ENCODE results near the gene TMC8. TPM values are rescaled to one million over a fixed set of nuclear protein-coding genes. Genes with fewer than 3 reads are reported as not detected.

TMC8 gene
- total RNA-seq, 4 donors from 2014 or later, result 1.2 to 40.8 (median 9.8) TPM

DNA sequence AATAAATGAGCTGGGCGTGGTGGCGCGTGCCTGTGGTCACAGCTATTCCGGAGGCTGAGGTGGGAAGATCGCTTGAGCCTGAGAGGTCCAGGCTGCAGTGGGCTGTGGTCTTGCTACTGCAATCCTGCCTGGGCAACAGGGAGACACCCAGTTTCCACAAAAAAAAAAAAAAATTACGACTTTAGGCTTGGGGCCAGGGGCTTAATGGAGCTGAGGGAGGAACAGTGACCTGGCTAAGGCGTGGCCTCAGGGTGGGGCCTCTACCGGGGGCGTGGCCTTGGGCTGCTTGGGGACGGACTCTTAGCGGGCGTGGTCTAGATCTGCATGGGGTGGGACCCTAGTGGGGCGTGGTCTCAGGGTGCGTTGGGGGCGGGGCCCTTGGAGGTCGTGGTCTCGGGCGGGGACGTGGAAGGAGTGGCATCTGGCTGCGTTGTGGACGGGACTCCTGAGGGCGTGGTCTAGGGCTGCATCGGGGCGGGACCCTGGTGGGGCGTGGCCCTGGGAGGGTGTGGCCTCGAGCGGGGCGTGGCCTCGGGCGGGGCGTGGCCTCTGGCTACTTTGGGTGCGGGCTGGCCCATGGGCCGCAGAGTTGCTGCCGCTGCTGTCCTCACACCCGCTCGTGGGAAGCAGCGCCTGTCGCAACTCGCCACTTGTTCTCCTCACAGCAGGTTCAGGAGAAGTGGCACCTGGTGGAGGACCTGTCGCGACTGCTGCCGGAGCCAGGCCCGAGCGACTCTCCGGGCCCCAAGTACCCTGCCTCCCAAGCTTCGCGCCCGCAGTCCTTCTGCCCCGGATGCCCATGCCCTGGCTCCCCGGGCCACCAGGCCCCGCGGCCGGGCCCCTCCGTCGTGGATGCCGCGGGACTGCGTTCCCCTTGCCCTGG lies 9.8 kb downstream of the TMC8 start:
- DNase-seq, result peak; percentile 98
- H3K4me1 ChIP-seq, result peaks cover 17 to 57% (median 41%) of the 10 kb centered on the region in 4 donors
- in situ Hi-C loops (cut with MboI; ENCODE audit: low pct_ligation_motif_present in 1 of 4, low pct_unique_long_range_greater_than_20kb in 1 of 4, low sequenced_read_pairs in 3 of 4), result no loop called here
- TF ChIP-seq POLR2A (IDR thresholded peaks at IDR 0.05), result peak; percentile 70
- TF ChIP-seq EP300 (IDR thresholded peaks at IDR 0.05; ENCODE audit: low read depth), result no peak
- TF ChIP-seq POLR2AphosphoS5 (IDR thresholded peaks at IDR 0.05), result peak; percentile 37 to 73 (median 64)
- TF ChIP-seq, protein P1, sequence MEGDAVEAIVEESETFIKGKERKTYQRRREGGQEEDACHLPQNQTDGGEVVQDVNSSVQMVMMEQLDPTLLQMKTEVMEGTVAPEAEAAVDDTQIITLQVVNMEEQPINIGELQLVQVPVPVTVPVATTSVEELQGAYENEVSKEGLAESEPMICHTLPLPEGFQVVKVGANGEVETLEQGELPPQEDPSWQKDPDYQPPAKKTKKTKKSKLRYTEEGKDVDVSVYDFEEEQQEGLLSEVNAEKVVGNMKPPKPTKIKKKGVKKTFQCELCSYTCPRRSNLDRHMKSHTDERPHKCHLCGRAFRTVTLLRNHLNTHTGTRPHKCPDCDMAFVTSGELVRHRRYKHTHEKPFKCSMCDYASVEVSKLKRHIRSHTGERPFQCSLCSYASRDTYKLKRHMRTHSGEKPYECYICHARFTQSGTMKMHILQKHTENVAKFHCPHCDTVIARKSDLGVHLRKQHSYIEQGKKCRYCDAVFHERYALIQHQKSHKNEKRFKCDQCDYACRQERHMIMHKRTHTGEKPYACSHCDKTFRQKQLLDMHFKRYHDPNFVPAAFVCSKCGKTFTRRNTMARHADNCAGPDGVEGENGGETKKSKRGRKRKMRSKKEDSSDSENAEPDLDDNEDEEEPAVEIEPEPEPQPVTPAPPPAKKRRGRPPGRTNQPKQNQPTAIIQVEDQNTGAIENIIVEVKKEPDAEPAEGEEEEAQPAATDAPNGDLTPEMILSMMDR (IDR thresholded peaks at IDR 0.05), result no peak
- H3K27me3 ChIP-seq, result no peaks in the 10 kb centered on the region
- H3K9me3 ChIP-seq, result no peaks in the 10 kb centered on the region
- intact Hi-C loops (cut with DNase I; ENCODE audit: low total_unique reads), result no loop called here
- H3K27ac ChIP-seq, result peak overlapping the region; percentile 51 to 79 (median 66)
- 27% methylated on average over 51 of the region's 58 CpGs; no CpG with 5 or more reads in 1 of the 2 donors for WGBS, 2 donors (ENCODE audit: low coverage in 1 of 2)
- H3K36me3 ChIP-seq, result no peaks in the 10 kb centered on the region
- peak overlapping the region in 1 of 4 donors; percentile 24 for H3K4me3 ChIP-seq

DNA sequence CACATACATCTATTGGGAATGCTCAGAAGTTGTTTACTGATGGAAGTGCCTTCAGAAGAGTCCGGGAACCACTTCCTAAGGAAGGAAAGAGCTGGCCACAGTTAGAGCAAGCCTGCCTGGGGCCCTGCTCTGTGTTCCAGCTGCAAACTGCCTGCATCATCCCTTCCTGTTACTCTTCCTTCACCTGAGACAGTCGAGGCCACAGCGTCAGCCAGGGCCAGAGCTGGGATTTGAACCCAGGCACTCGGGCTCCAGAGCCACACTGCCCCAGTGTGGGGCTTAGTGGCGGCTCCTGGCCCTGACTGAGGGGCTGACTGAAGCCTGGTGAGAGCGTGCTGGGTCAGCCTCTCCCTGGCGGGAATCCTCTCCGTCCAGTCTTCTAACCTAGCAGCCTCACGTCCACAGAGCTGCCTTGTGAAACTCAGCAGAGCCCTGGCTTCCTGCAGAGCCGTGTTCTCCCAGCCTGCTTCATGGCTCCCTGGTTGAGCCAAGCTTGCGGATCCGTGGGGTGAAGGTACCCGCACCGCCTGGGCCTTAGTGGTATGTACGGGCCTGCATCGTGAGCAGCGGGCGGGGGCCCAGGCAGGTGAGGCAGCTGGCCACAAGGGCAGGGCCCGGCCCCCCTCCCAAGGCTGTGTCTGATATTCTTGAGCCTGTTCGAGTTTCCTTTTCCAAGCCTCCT lies 11.0 kb downstream of the TMC8 start:
- WGBS, 2 donors (ENCODE audit: low coverage in 1 of 2), result 75% methylated on average over 18 of the region's 20 CpGs; no CpG with 5 or more reads in 1 of the 2 donors

DNA sequence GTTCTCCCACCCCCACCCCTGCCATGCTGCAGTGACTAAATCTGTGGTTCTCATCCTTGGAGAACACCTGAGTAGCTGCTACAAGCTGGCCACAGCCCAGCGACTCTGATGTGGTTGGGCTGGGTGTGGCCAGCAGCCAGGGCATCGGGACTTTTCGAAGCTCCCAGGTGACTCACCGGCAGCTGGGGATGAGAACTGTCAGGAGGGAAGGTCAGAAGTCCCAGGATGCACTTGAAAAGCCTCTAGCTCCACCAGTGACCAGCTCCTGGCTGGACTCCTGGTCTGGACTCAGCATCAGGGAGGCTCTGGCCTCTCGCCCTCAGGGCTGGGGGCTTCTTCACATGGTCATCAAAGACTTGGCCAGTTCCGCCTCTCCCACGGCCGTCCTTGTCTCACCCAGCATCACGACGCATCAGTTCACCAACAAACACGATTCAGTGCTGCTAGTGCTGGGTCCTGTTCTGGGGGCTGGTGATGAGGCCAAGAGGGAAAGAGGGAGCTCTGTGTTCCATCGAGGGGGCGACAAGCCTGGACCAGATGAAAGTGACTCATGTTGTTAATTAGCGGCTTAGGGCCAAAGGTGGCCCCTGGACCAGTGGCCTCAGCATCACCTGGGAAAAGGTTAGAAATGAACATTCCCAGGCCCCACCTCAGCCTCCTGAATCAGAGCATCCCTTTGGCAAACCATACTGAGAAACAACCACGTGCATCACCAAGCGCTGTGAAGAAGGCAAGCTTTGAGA lies 11.7 kb downstream of the TMC8 start:
- in situ Hi-C loops (cut with MboI; ENCODE audit: low pct_ligation_motif_present in 1 of 4, low pct_unique_long_range_greater_than_20kb in 1 of 4, low sequenced_read_pairs in 3 of 4), result no loop called here
- peak; percentile 78 for DNase-seq
- 66% methylated on average over 16 of the region's 16 CpGs; no CpG with 5 or more reads in 1 of the 2 donors for WGBS, 2 donors (ENCODE audit: low coverage in 1 of 2)
- H3K4me3 ChIP-seq, result no peak overlapping the region
- TF ChIP-seq, protein P1 (IDR thresholded peaks at IDR 0.05), result no peak
- TF ChIP-seq EP300 (IDR thresholded peaks at IDR 0.05; ENCODE audit: low read depth), result no peak
- no peak for TF ChIP-seq POLR2A (IDR thresholded peaks at IDR 0.05)
- peak in 2 of 3 donors; percentile 15 to 20 for TF ChIP-seq POLR2AphosphoS5 (IDR thresholded peaks at IDR 0.05)
- no peaks in the 10 kb centered on the region for H3K27me3 ChIP-seq
- intact Hi-C loops (cut with DNase I; ENCODE audit: low total_unique reads), result no loop called here
- H3K4me1 ChIP-seq, result peaks cover 22 to 73% (median 52%) of the 10 kb centered on the region in 4 donors
- H3K27ac ChIP-seq, result peak overlapping the region in 3 of 4 donors; percentile 43 to 76 (median 52)
- H3K36me3 ChIP-seq, result no peaks in the 10 kb centered on the region
- H3K9me3 ChIP-seq, result no peaks in the 10 kb centered on the region

More for the DNA sequence above, 11.0 kb downstream of the TMC8 start:
- no peak overlapping the region for H3K4me3 ChIP-seq
- intact Hi-C loops (cut with DNase I; ENCODE audit: low total_unique reads) (no loop called here), in situ Hi-C loops (cut with MboI; ENCODE audit: low pct_ligation_motif_present in 1 of 4, low pct_unique_long_range_greater_than_20kb in 1 of 4, low sequenced_read_pairs in 3 of 4) (no loop called here)
- peak overlapping the region in 3 of 4 donors; percentile 43 to 76 (median 52) for H3K27ac ChIP-seq
- no peaks in the 10 kb centered on the region for H3K9me3 ChIP-seq
- peaks cover 22 to 68% (median 50%) of the 10 kb centered on the region in 4 donors for H3K4me1 ChIP-seq
- H3K36me3 ChIP-seq, result no peaks in the 10 kb centered on the region
- peak; percentile 11 for DNase-seq
- H3K27me3 ChIP-seq, result no peaks in the 10 kb centered on the region
- TF ChIP-seq POLR2AphosphoS5 (IDR thresholded peaks at IDR 0.05), result no peak
- no peak for TF ChIP-seq EP300 (IDR thresholded peaks at IDR 0.05; ENCODE audit: low read depth)
- TF ChIP-seq, protein P1 (IDR thresholded peaks at IDR 0.05), result no peak
- peak; percentile 19 for TF ChIP-seq POLR2A (IDR thresholded peaks at IDR 0.05)

Measured in transverse colon (tissue), 4 donors.